IPS DF 6.9 (cell line): ENCODE data around the gene NUP42.

ENCODE experiments used
- DNase-seq: peaks from one replicate; pipeline ENCODE4 v3.0.0-alpha.2; 2013; ENCODE audit warnings: low read depth, low spot score
- H3K27ac ChIP-seq: one replicate; pipeline ENCODE4 v1.5.1; 2013; ENCODE audit warnings: low read length, control low read depth
- H3K27me3 ChIP-seq: 2 replicates; pipeline ENCODE4 v1.6.1; 2013; ENCODE audit warnings: mild to moderate bottlenecking, low read length; ENCODE audit not compliant: control insufficient read depth, insufficient read depth
- H3K36me3 ChIP-seq: 2 replicates; pipeline ENCODE4 v1.6.1; 2013; ENCODE audit warnings: low read length; ENCODE audit not compliant: control insufficient read depth, insufficient read depth
- H3K4me1 ChIP-seq: 2 replicates; pipeline ENCODE4 v1.6.1; 2013; ENCODE audit warnings: low read length; ENCODE audit not compliant: control insufficient read depth, insufficient read depth
- H3K4me3 ChIP-seq: 2 replicates; pipeline ENCODE4 v1.5.1; 2013; ENCODE audit warnings: mild to moderate bottlenecking, low read length
- H3K9me3 ChIP-seq: 2 replicates; pipeline ENCODE4 v1.6.1; 2013; ENCODE audit warnings: low read length, inconsistent platforms; ENCODE audit not compliant: control insufficient read depth, insufficient read depth
- WGBS: extraction: QIAGEN DNeasy Blood & Tissue Kit; methylation state at CpG from one replicate; pipeline ENCODE4 v1.1.7; 2013; ENCODE audit warnings: mixed read lengths, missing lambda C conversion rate; ENCODE audit not compliant: insufficient read length, insufficient coverage; 5-methylcytosine and 5-hydroxymethylcytosine counted together

NUP42 gene

GRCh38 chr7:23247046-23247602, 65.3 kb downstream of the NUP42 start:
- Histone ChIP-seq H3K27me3 (peaks cover 4% of the 10 kb centered on the region; the same call in 1 of the 2 replicates), H3K27ac (no peak overlapping the region), H3K4me3 (no peak overlapping the region; the same call in 1 of the 2 replicates), H3K9me3 (no peaks in the 10 kb centered on the region), H3K4me1 (peaks cover 5% of the 10 kb centered on the region; the same call in 1 of the 2 replicates), H3K36me3 (no peaks in the 10 kb centered on the region)
- no peak for DNase-seq
- WGBS, result no CpG with 5 or more reads among the region's 6 CpGs

- H3K27ac ChIP-seq, result no peak overlapping the region
- H3K4me1 ChIP-seq, result peaks cover 5% of the 10 kb centered on the region; the same call in 1 of the 2 replicates
- H3K4me3 ChIP-seq, result peak overlapping the region; percentile 5; the same call in 1 of the 2 replicates
- no peaks in the 10 kb centered on the region for H3K36me3 ChIP-seq
- WGBS, result no CpG with 5 or more reads among the region's 53 CpGs
- H3K9me3 ChIP-seq, result no peaks in the 10 kb centered on the region
- no peak for DNase-seq
- H3K27me3 ChIP-seq, result peaks cover 4% of the 10 kb centered on the region; the same call in 1 of the 2 replicates
Observed at GRCh38 chr7:23247603-23248335, 65.9 kb downstream of the NUP42 start.

GRCh38 chr7:23249486-23249885, 67.6 kb downstream of the NUP42 start:
- H3K4me3 ChIP-seq, result no peak overlapping the region
- H3K9me3 ChIP-seq, result no peaks in the 10 kb centered on the region
- no peaks in the 10 kb centered on the region for H3K36me3 ChIP-seq
- no peak overlapping the region for H3K27ac ChIP-seq
- H3K27me3 ChIP-seq, result peaks cover 4% of the 10 kb centered on the region; the same call in 1 of the 2 replicates
- no peak for DNase-seq
- peaks cover 5% of the 10 kb centered on the region; the same call in 1 of the 2 replicates for H3K4me1 ChIP-seq
